Heart left ventricle (tissue), 16 donors: ENCODE results near the gene PCYT1A. TPM values are rescaled to one million over a fixed set of nuclear protein-coding genes. Genes with fewer than 3 reads are reported as not detected.

ENCODE experiments used
- ATAC-seq, 4 donors: fragments of 200-7000 bp; cut with Tn5 transposase; one replicate each; pipeline ENCODE4 v1.9.1; 2020 to 2022; ENCODE audit warnings: moderate library complexity in 4 of 4, mild to moderate bottlenecking in 3 of 4, moderate number of reproducible peaks in 1 of 4
- DNase-seq, 5 donors: peaks; one replicate each; pipeline ENCODE4 v3.0.0-alpha.2; 2020
- H3K27ac ChIP-seq, 12 donors: fragments of 200-600 bp; sonication (generic) in 4 of 12; one replicate each; pipeline versions ENCODE4 v1.5.0 to v1.8.0; 2016 to 2022; ENCODE audit warnings: mild to moderate bottlenecking in 2 of 12
- H3K27me3 ChIP-seq, 9 donors: fragments of 200-600 bp; sonication (generic) in 2 of 9; one replicate each; pipeline versions ENCODE4 v1.5.1 to v1.8.0; 2016 to 2022; ENCODE audit warnings: mild to moderate bottlenecking in 3 of 9
- H3K36me3 ChIP-seq, 9 donors: fragments of 200-600 bp; sonication (generic) in 2 of 9; one replicate each; pipeline versions ENCODE4 v1.5.0 to v1.8.0; 2018 to 2022; ENCODE audit warnings: mild to moderate bottlenecking in 2 of 9
- H3K4me1 ChIP-seq, 12 donors: fragments of 200-600 bp; sonication (generic) in 4 of 12; one replicate each; pipeline versions ENCODE4 v1.5.0 to v1.8.0; 2016 to 2022; ENCODE audit warnings: mild to moderate bottlenecking in 3 of 12
- H3K4me3 ChIP-seq, 12 donors: fragments of 200-600 bp; sonication (generic) in 4 of 12; one replicate each; pipeline versions ENCODE4 v1.5.0 to v1.8.0; 2017 to 2022; ENCODE audit warnings: mild to moderate bottlenecking in 9 of 12, moderate library complexity in 4 of 12
- H3K9me3 ChIP-seq, 12 donors: fragments of 200-600 bp; sonication (generic) in 4 of 12; one replicate each; pipeline versions ENCODE4 v1.5.0 to v1.8.0; 2016 to 2022; ENCODE audit warnings: mild to moderate bottlenecking in 1 of 12
- CTCF ChIP-seq, 12 donors: fragments of 200-600 bp; sonication (generic) in 4 of 12; IDR thresholded peaks; one replicate each; pipeline versions ENCODE4 v1.5.0 to v1.8.0; 2018 to 2022; ENCODE audit warnings: antibody characterized with exemption in 12 of 12, mild to moderate bottlenecking in 5 of 12
- POLR2A ChIP-seq, 2 donors: fragments of 450-650 bp; IDR thresholded peaks; one replicate each; pipeline ENCODE4 v1.6.1; 2017; ENCODE audit warnings: antibody characterized with exemption in 2 of 2, mild to moderate bottlenecking in 2 of 2, moderate library complexity in 2 of 2
- WGBS, 4 donors: extraction: QIAGEN DNeasy Blood & Tissue Kit in 2 of 4; methylation state at CpG; one replicate each; pipeline versions ENCODE4 v1.1.5 to v1.1.7; 2013 to 2018; 5-methylcytosine and 5-hydroxymethylcytosine counted together
- intact Hi-C, 10 donors: fragments of 100-400 bp; cut with DNase I; formaldehyde crosslinking; loops; one replicate each; pipeline versions ENCODE4 v1.11.1 to v1.14.2; 2022
- long read RNA-seq, 3 donors: library from polyadenylated mRNA; unstranded; transcript quantifications; one replicate each; pipeline ENCODE4 v2.0.0, GENCODE V29; 2020 to 2021
- polyA plus RNA-seq, 2 donors: library from polyadenylated mRNA; stranded (reverse); fragments of 200-250 nt; gene quantifications; one replicate each; pipeline ENCODE4 v1.2.3, GENCODE V29; 2013
- total RNA-seq, 9 donors: library from RNA; depleted of rRNA in 2 of 9; stranded (reverse); fragments of >200 nt in 2 of 9; fragmentation: NEBNext Ultra II Directional in 3 of 9; extraction: Animal tissue kit (Norgen Biotek cat#: 25700) in 3 of 9; gene quantifications; one replicate each; pipeline versions ENCODE4 v1.1.0 to v1.2.4, GENCODE V29; 2016 to 2023
- donor health status: ischemic (EF 13 %, LVEDD 7.1; RV severe dilation, severe dysfunction).
- donor health status: healthy with polysubstance abuse.
- donor health status: DM: no; HTN: yes; CAD: no.
- donor health status: DM: no; HTN: no; CAD: no.
- donor health status: ischemic (EF 25% LVEDD 6.9; RV normal size, moderate dysfunction).
- donor health status: ischemic (EF 25% LVEDD 5.7; RV mildly dilated, moderate dysfunction).
- donor health status: healthy.
- donor health status: DM: yes; HTN: yes; CAD: no.
- donor health status: ischemic (EF 35%, LVEDD 5.7; RV mildly dilated, moderate dysfunction).
- donor health status: nonischemic (EF 11% LVEDD 7.7; RV severe dilation, severe dysfunction).
- donor health status: DM: yes; HTN: yes; CAD: no.
- donor health status: PGD.
- donor health status: ischemic (EF 29% LVEDD 5.4; RV normal size, mild dysfunction).
- donor health status: nonischemic (EF 23%, LVEDD 6.1; RV moderate dilation, normal function).

PCYT1A gene
- total RNA-seq: 100 to 1,000 TPM in 7 of 9 donors, 10 to 100 TPM in 2; 90.4 to 149 (median 105) TPM
- polyA plus RNA-seq: 10 to 100 TPM; 29.4 to 58.0 TPM
- long read RNA-seq, donor 1, transcript PCYT1A-206 (9 exons, 1,482 nt): major isoform, 11 of 201 reads
- long read RNA-seq, donor 1, partial matches to known transcripts: 8 of 201 reads
- long read RNA-seq, donor 1, other reads (novel, unspliced or antisense): 180 of 201 reads
- long read RNA-seq, donor 2, transcript PCYT1A-206 (9 exons, 1,482 nt): major isoform, 51 of 410 reads
- long read RNA-seq, donor 2, partial matches to known transcripts: 8 of 410 reads
- long read RNA-seq, donor 2, other reads (novel, unspliced or antisense): 350 of 410 reads
- long read RNA-seq, donor 3, transcript PCYT1A-206 (9 exons, 1,482 nt): major isoform, 10 of 220 reads
- long read RNA-seq, donor 3, partial matches to known transcripts: 11 of 220 reads
- long read RNA-seq, donor 3, other reads (novel, unspliced or antisense): 198 of 220 reads

GRCh38 chr3:196287440-196288140 is at the start of gene PCYT1A:
Gene PCYT1A (minus strand): TSS chr3:196287726. CDS start chr3:196270531, 17,195 bp downstream.
- Histone ChIP-seq H3K27ac (peak within 1 kb of the TSS; percentile 84 to 98 (median 94)), H3K36me3 (peaks cover 0 to 6% (median 0%) of the 10 kb centered on the region in 9 donors), H3K4me3 (peak within 1 kb of the TSS; percentile 38 to 96 (median 88)), H3K4me1 (peaks cover 0 to 48% (median 44%) of the 10 kb centered on the region in 12 donors), H3K27me3 (no peaks in the 10 kb centered on the region), H3K9me3 (no peaks in the 10 kb centered on the region)
- TF ChIP-seq CTCF (IDR thresholded peaks at IDR 0.05): no peak
- TF ChIP-seq POLR2A (IDR thresholded peaks at IDR 0.05): peak in 1 of 2 donors; percentile 90
- peak; percentile 92 to 96 (median 93) for DNase-seq
- peak; percentile 96 to 99 (median 98) for ATAC-seq
- WGBS, 4 donors: 0% methylated on average over 18 to 55 of the region's 55 CpGs
- intact Hi-C loops: loop anchor here in 1 of 10 donors (1.0 kb wide), 1 partner anchor 216 kb away; the partner anchor contains the start of gene RNF168

- intact Hi-C loops: no loop called here
- peaks cover 0 to under 1% (median 0%) of the 10 kb centered on the region in 9 donors for H3K27me3 ChIP-seq
- no peaks in the 10 kb centered on the region for H3K4me1 ChIP-seq
- ATAC-seq (no peak), DNase-seq (no peak)
- H3K9me3 ChIP-seq: no peaks in the 10 kb centered on the region
- no peak overlapping the region for H3K27ac ChIP-seq
- no peaks in the 10 kb centered on the region for H3K36me3 ChIP-seq
- TF ChIP-seq POLR2A (IDR thresholded peaks at IDR 0.05) (no peak), CTCF (IDR thresholded peaks at IDR 0.05) (no peak)
- WGBS, 4 donors: 73 to 85% (median 79%) methylated on average over 17 of the region's 17 CpGs
- H3K4me3 ChIP-seq: no peak overlapping the region
Measured at GRCh38 chr3:196336319-196337145, 49.0 kb upstream of the PCYT1A start.

DNA sequence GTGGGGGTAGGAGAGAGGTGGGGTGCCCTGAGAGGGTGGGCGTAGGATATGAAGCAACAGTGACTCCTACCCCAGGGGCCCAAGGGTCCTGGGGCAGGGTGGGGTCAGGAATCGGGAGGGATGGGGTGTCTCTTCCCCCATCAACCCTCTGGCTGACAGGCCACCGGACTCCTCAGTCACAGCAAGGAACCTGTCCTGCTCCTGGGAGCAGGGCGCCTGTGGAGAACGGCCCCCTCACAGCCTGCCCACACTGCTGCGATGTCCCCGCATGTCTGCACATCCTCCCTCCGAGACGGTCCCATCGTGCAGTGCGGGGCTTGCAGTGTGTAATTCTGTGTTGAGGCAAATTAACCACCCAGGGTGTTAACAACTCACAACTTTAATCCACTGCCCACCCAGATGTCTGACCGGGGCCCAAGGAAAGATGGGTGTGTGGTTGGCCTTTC is 48.0 kb upstream of the PCYT1A start:
- DNase-seq (no peak), ATAC-seq (no peak)
- peaks cover 0 to 3% (median 0%) of the 10 kb centered on the region in 9 donors for H3K27me3 ChIP-seq
- no peaks in the 10 kb centered on the region for H3K4me1 ChIP-seq
- WGBS, 4 donors: 73 to 77% (median 74%) methylated on average over 9 to 12 of the region's 12 CpGs
- intact Hi-C loops: no loop called here
- H3K36me3 ChIP-seq: no peaks in the 10 kb centered on the region
- no peak overlapping the region for H3K27ac ChIP-seq
- TF ChIP-seq POLR2A (IDR thresholded peaks at IDR 0.05) (no peak), CTCF (IDR thresholded peaks at IDR 0.05) (no peak)
- H3K4me3 ChIP-seq: no peak overlapping the region
- no peaks in the 10 kb centered on the region for H3K9me3 ChIP-seq
